Upper lobe of left lung (tissue), 6 donors: Measurements from ENCODE around the gene RNF39. TPM values are rescaled to one million over a fixed set of nuclear protein-coding genes. Genes with fewer than 3 reads are reported as not detected.

Experiments used
- ATAC-seq, 2 donors: fragments of 200-7000 bp; cut with Tn5 transposase; one replicate each; pipeline ENCODE4 v1.9.1; 2022; ENCODE audit warnings: mild to moderate bottlenecking in 2 of 2, moderate library complexity in 2 of 2; ENCODE audit not compliant: low FRiP score in 2 of 2
- DNase-seq, 2 donors: peaks; one replicate each; pipeline ENCODE4 v3.0.0-alpha.2; 2019 to 2020
- H3K27ac ChIP-seq, 4 donors: fragments of 200-600 bp; sonication (generic); one replicate each; pipeline ENCODE4 v1.5.1; 2016 to 2019
- H3K27me3 ChIP-seq, 4 donors: fragments of 200-600 bp; sonication (generic); one replicate each; pipeline ENCODE4 v1.5.1; 2017 to 2019
- H3K36me3 ChIP-seq, 4 donors: fragments of 200-600 bp; sonication (generic); one replicate each; pipeline ENCODE4 v1.5.1; 2016 to 2019
- H3K4me1 ChIP-seq, 4 donors: fragments of 200-600 bp; sonication (generic); one replicate each; pipeline ENCODE4 v1.5.1; 2018 to 2019
- H3K4me3 ChIP-seq, 4 donors: fragments of 200-600 bp; sonication (generic); one replicate each; pipeline ENCODE4 v1.5.1; 2017 to 2019; ENCODE audit warnings: mild to moderate bottlenecking in 2 of 4, moderate library complexity in 1 of 4
- H3K9me3 ChIP-seq, 4 donors: fragments of 200-600 bp; sonication (generic); one replicate each; pipeline ENCODE4 v1.5.1; 2018 to 2019
- CTCF ChIP-seq, 6 experiments: fragments of 450-650 bp in 4 of 6; fragments of 200-600 bp in 2 of 6; sonication (generic) in 2 of 6; IDR thresholded peaks; one replicate each; pipeline ENCODE4 v1.5.1; 2016 to 2019; ENCODE audit warnings: antibody characterized with exemption in 6 of 6
- EP300 ChIP-seq, 4 donors: sonication (generic); formaldehyde crosslinking; IDR thresholded peaks; one replicate each; pipeline ENCODE4 v1.5.1; 2017; ENCODE audit warnings: antibody characterized with exemption in 4 of 4, control low read depth in 2 of 4
- POLR2A ChIP-seq, 4 donors: fragments of 450-650 bp; IDR thresholded peaks; one replicate each; pipeline ENCODE4 v1.5.1; 2016 to 2017; ENCODE audit warnings: antibody characterized with exemption in 4 of 4, mild to moderate bottlenecking in 2 of 4
- POLR2AphosphoS5 ChIP-seq, 2 donors: sonication (generic); formaldehyde crosslinking; IDR thresholded peaks; one replicate each; pipeline ENCODE4 v1.5.1; 2017; ENCODE audit warnings: antibody characterized with exemption in 2 of 2
- WGBS, 2 donors: methylation state at CpG; one replicate each; pipeline ENCODE4 v1.1.5; 2017 to 2018; 5-methylcytosine and 5-hydroxymethylcytosine counted together
- total RNA-seq, 6 donors: library from RNA; depleted of rRNA in 4 of 6; stranded (reverse); fragments of >200 nt in 4 of 6; gene quantifications; one replicate each; pipeline versions ENCODE4 v1.1.0 to v1.2.1, GENCODE V29; 2016 to 2021
- donor health status: DM: no; HTN: no; CAD: no; lungs with moderate emphysema.
- donor health status: DM: no; HTN: yes; CAD: no; lungs with severe emphysema.

The RNF39 gene
- total RNA-seq, 6 donors from 2014 or later = 2.0 to 4.2 (median 2.8) TPM

DNA sequence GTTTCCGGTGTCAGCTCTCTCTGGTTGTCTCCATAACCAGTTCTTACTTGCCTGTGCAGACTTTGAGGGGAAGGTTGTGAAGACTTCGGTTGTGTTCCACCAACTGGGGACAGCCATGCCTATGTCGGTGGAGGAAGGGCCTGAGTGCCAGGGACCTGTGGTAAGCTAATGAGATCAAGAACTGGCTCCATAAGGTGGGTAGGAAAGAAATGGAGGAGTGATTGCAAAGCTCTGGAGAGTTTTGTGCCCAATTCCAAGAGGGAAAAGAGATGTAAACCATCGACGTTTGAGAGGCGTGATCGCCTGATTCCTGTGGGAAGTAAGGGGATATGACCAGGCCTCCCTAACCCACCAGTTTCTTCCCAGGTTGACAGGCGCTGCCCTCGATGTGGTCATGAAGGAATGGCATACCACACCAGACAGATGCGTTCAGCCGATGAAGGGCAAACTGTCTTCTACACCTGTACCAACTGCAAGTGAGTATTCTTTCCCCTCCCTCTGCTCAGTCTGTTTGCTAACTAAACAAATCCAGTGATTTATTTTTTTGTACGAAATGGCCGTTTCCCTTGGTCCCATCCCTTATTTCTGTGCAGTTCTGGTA lies 13.6 kb downstream of the RNF39 start:
- H3K9me3 ChIP-seq = no peaks in the 10 kb centered on the region
- H3K27me3 ChIP-seq = no peaks in the 10 kb centered on the region
- WGBS, 2 donors = 49 to 51% methylated on average over 13 of the region's 13 CpGs
- H3K4me3 ChIP-seq = peak overlapping the region; percentile 74 to 95 (median 82)
- TF ChIP-seq POLR2AphosphoS5 (IDR thresholded peaks at IDR 0.05) = no peak
- no peak for TF ChIP-seq CTCF (IDR thresholded peaks at IDR 0.05)
- no peak for TF ChIP-seq POLR2A (IDR thresholded peaks at IDR 0.05)
- TF ChIP-seq EP300 (IDR thresholded peaks at IDR 0.05) = no peak
- H3K27ac ChIP-seq = peak overlapping the region; percentile 86 to 92 (median 89)
- no peak for ATAC-seq
- H3K4me1 ChIP-seq = peaks cover 19 to 28% (median 25%) of the 10 kb centered on the region in 4 donors
- peaks cover 0 to 18% (median 2%) of the 10 kb centered on the region in 4 donors for H3K36me3 ChIP-seq
- DNase-seq = peak in 1 of 2 donors; percentile 28

GRCh38 chr6:30061092-30061857 lies 14.3 kb downstream of the RNF39 start, which contains the start of gene POLR1H:
Gene POLR1H (plus strand): TSS chr6:30061265. CDS start chr6:30061525, 260 bp downstream.
- Histone ChIP-seq H3K27me3 (no peaks in the 10 kb centered on the region), H3K4me1 (peaks cover 19 to 28% (median 23%) of the 10 kb centered on the region in 4 donors), H3K9me3 (no peaks in the 10 kb centered on the region), H3K36me3 (peaks cover 0 to 18% (median 2%) of the 10 kb centered on the region in 4 donors), H3K27ac (peak within 1 kb of the TSS; percentile 86 to 92 (median 89)), H3K4me3 (peak within 1 kb of the TSS; percentile 74 to 95 (median 82))
- DNase-seq = peak; percentile 95 to 97
- ATAC-seq = peak; percentile 98 to 99
- TF ChIP-seq CTCF (IDR thresholded peaks at IDR 0.05) (peak in 1 of 6 experiments; percentile 15), EP300 (IDR thresholded peaks at IDR 0.05) (no peak), POLR2A (IDR thresholded peaks at IDR 0.05) (peak in 3 of 4 donors; percentile 72 to 94 (median 93)), POLR2AphosphoS5 (IDR thresholded peaks at IDR 0.05) (peak; percentile 94 to 95)
- WGBS, 2 donors = 0 to 1% methylated on average over 27 to 48 of the region's 48 CpGs

GRCh38 chr6:30060606-30061091 lies 14.9 kb downstream of the RNF39 start:
- WGBS, 2 donors = 0 to 2% methylated on average over 24 of the region's 24 CpGs
- Histone ChIP-seq H3K9me3 (no peaks in the 10 kb centered on the region), H3K36me3 (peaks cover 0 to 18% (median 2%) of the 10 kb centered on the region in 4 donors), H3K4me1 (peaks cover 14 to 24% (median 18%) of the 10 kb centered on the region in 4 donors), H3K27ac (peak overlapping the region; percentile 86 to 92 (median 89)), H3K4me3 (peak overlapping the region; percentile 74 to 95 (median 82)), H3K27me3 (no peaks in the 10 kb centered on the region)
- peak; percentile 16 to 48 for ATAC-seq
- peak; percentile 52 to 53 for DNase-seq
- TF ChIP-seq EP300 (IDR thresholded peaks at IDR 0.05) (no peak), POLR2A (IDR thresholded peaks at IDR 0.05) (no peak), POLR2AphosphoS5 (IDR thresholded peaks at IDR 0.05) (no peak), CTCF (IDR thresholded peaks at IDR 0.05) (no peak)

DNA sequence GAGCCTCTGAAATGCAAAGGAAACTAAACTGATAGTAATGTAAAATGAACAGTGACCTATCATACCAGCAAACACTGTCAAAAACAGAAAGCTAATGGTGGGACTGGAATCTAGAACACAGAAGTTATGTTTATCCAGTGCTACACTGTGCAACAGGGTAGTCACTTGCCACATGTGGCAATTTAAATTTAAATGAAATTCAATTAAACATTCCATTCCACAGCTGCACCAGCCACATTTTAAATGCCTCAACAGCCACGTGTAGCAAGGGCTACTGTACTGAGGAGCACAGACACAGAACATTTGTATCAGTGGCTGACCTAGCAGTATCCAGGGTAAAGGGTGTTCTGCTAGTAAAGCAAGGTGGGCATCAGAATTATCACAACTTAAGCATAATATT lies 20.1 kb downstream of the RNF39 start:
- H3K36me3 ChIP-seq = peaks cover 0 to 11% (median 2%) of the 10 kb centered on the region in 4 donors
- ATAC-seq = no peak
- H3K9me3 ChIP-seq = no peaks in the 10 kb centered on the region
- H3K27me3 ChIP-seq = no peaks in the 10 kb centered on the region
- 74 to 82% methylated on average over 1 of the region's 1 CpG for WGBS, 2 donors
- H3K27ac ChIP-seq = no peak overlapping the region
- peaks cover 7 to 10% (median 9%) of the 10 kb centered on the region in 4 donors for H3K4me1 ChIP-seq
- TF ChIP-seq EP300 (IDR thresholded peaks at IDR 0.05) (no peak), POLR2AphosphoS5 (IDR thresholded peaks at IDR 0.05) (no peak), CTCF (IDR thresholded peaks at IDR 0.05) (no peak), POLR2A (IDR thresholded peaks at IDR 0.05) (no peak)
- no peak overlapping the region for H3K4me3 ChIP-seq
- DNase-seq = no peak
